GM12878 (cell line): ENCODE measurements around the gene INO80. TPM values are rescaled to one million over a fixed set of nuclear protein-coding genes. Genes with fewer than 3 reads are reported as not detected.

Experiments used
- ATAC-seq: fragments of 200-7000 bp; cut with Tn5 transposase; 3 replicates; pipeline ENCODE4 v1.9.1; 2020; ENCODE audit warnings: mild to moderate bottlenecking, moderate library complexity
- BruUV-seq: library from RNA; stranded (reverse); fragments of 400-500 nt; replicated peaks from 2 replicates; lab custom pipeline; 2021; lab: Mats Ljungman, UMichigan
- CTCF ChIA-PET: fragments of 300-600 bp; sonication (Branson Sonifier 250); formaldehyde crosslinking; extraction: SDS; loops from one replicate; lab custom pipeline; 2021; ENCODE audit warnings: inconsistent platforms; lab: Yijun Ruan, JAX
- POLR2A ChIA-PET: fragments of 350-600 bp; formaldehyde crosslinking; extraction: SDS; loops from one replicate; lab custom pipeline; 2021; ENCODE audit warnings: inconsistent platforms; lab: Charles Lee
- RAD21 ChIA-PET: fragments of 300-600 bp; sonication (Branson Sonifier 250); formaldehyde crosslinking; loops from one replicate; lab custom pipeline; 2023; ENCODE audit warnings: antibody characterized with exemption; ENCODE audit not compliant: unreplicated experiment; lab: Charles Lee
- SMC1A ChIA-PET: fragments of 300-600 bp; sonication (Branson Sonifier 250); formaldehyde crosslinking; loops from one replicate; lab custom pipeline; 2023; ENCODE audit not compliant: unreplicated experiment, uncharacterized antibody; lab: Charles Lee
- DNase-seq: peaks from one replicate; pipeline ENCODE4 v3.0.0-alpha.2; 2011; ENCODE audit warnings: low read depth, low spot score
- FAIRE-seq: peaks from 3 replicates; lab custom pipeline; 2011; peaks lifted over from hg19 to GRCh38; lab: Jason Lieb, UNC
- H2AFZ ChIP-seq: 2 replicates; pipeline ENCODE4 v1.6.0; 2011; ENCODE audit warnings: low read depth, low read length, control low read depth; ENCODE audit not compliant: control insufficient read depth
- H3K27ac ChIP-seq: 2 replicates; pipeline ENCODE4 v1.5.1; 2011; ENCODE audit warnings: control low read depth; ENCODE audit not compliant: control insufficient read depth, insufficient read depth
- H3K27me3 ChIP-seq, 2 experiments: replicated peaks in 1 of 2; 2 replicates each; pipeline versions ENCODE4 v1.6.0 to v1.6.1; 2011; ENCODE audit warnings: low read length in 1 of 2; ENCODE audit not compliant: control insufficient read depth in 2 of 2, insufficient read depth in 2 of 2
- H3K36me3 ChIP-seq, 2 experiments: 2 replicates each; pipeline ENCODE4 v1.5.1; 2011; ENCODE audit warnings: low read length in 1 of 2; ENCODE audit not compliant: control insufficient read depth in 2 of 2, insufficient read depth in 2 of 2
- H3K4me1 ChIP-seq: 2 replicates; pipeline ENCODE4 v1.6.1; 2011; ENCODE audit warnings: mild to moderate bottlenecking, low read length, moderate library complexity, mixed read lengths; ENCODE audit not compliant: control insufficient read depth, insufficient read depth
- H3K4me2 ChIP-seq: 2 replicates; pipeline ENCODE4 v1.6.0; 2011; ENCODE audit warnings: control low read depth; ENCODE audit not compliant: control insufficient read depth, insufficient read depth
- H3K4me3 ChIP-seq: fragments of 200-600 bp; sonication (generic); 2 replicates; pipeline ENCODE4 v1.5.1; 2016
- H3K79me2 ChIP-seq: 2 replicates; pipeline ENCODE4 v1.6.0; 2011; ENCODE audit warnings: low read length; ENCODE audit not compliant: control insufficient read depth, insufficient read depth
- H3K9ac ChIP-seq: 2 replicates; pipeline ENCODE4 v1.8.0; 2011; ENCODE audit warnings: low read length, control low read depth, mixed read lengths; ENCODE audit not compliant: control insufficient read depth, insufficient read depth
- H3K9me3 ChIP-seq: replicated peaks from 3 replicates; pipeline ENCODE4 v1.5.1; 2011; ENCODE audit warnings: mild to moderate bottlenecking, low read length; ENCODE audit not compliant: control insufficient read depth, insufficient read depth
- H4K20me1 ChIP-seq: 2 replicates; pipeline ENCODE4 v1.6.0; 2011; ENCODE audit not compliant: control insufficient read depth, insufficient read depth
- EGR1 ChIP-seq, 2 experiments: IDR thresholded peaks; 1 replicate in 1 of 2; 2 replicates in 1 of 2; pipeline ENCODE4 v1.6.1; 2011 to 2012; ENCODE audit warnings: low read depth in 2 of 2, low read length in 2 of 2, borderline replicate concordance in 1 of 2, mild to moderate bottlenecking in 1 of 2, moderate library complexity in 1 of 2
- LARP7 ChIP-seq: fragments of 450-650 bp; IDR thresholded peaks from 2 replicates; pipeline ENCODE4 v1.6.1; 2017; ENCODE audit warnings: mild to moderate bottlenecking
- MAX ChIP-seq: IDR thresholded peaks from 2 replicates; pipeline ENCODE4 v1.6.1; 2012; ENCODE audit warnings: low read depth, low read length, improper control_type of control experiment
- MTA2 ChIP-seq: fragments of 450-650 bp; IDR thresholded peaks from 2 replicates; pipeline ENCODE4 v1.6.1; 2016; ENCODE audit warnings: low read depth, mild to moderate bottlenecking, moderate library complexity
- MYC ChIP-seq: IDR thresholded peaks from 2 replicates; pipeline ENCODE4 v1.6.1; 2011; ENCODE audit warnings: mild to moderate bottlenecking, low read length, moderate library complexity, inconsistent platforms; ENCODE audit not compliant: insufficient read depth, insufficient replicate concordance, insufficient read length, severe bottlenecking
- NR2C2 ChIP-seq: IDR thresholded peaks from 2 replicates; pipeline ENCODE4 v1.6.1; 2011; ENCODE audit warnings: borderline replicate concordance, low read depth; ENCODE audit not compliant: control insufficient read depth, insufficient read length
- NRF1 ChIP-seq: conservative IDR thresholded peaks from 2 replicates; pipeline ENCODE4 v1.6.1; 2011; ENCODE audit warnings: mild to moderate bottlenecking, low read depth, low read length, improper control_type of control experiment
- POLR2AphosphoS5 ChIP-seq: IDR thresholded peaks from 2 replicates; pipeline ENCODE4 v1.6.1; 2011; ENCODE audit warnings: mild to moderate bottlenecking, low read length, inconsistent platforms
- STAT1 ChIP-seq: fragments of 450-650 bp; conservative IDR thresholded peaks from 2 replicates; pipeline ENCODE4 v1.6.1; 2014; ENCODE audit warnings: antibody characterized with exemption, mild to moderate bottlenecking
- YBX1 ChIP-seq: fragments of 450-650 bp; IDR thresholded peaks from 2 replicates; pipeline ENCODE4 v1.6.1; 2016; ENCODE audit warnings: antibody characterized with exemption
- ZNF217 ChIP-seq: fragments of 450-650 bp; IDR thresholded peaks from 2 replicates; pipeline ENCODE4 v1.6.1; 2017; ENCODE audit warnings: antibody characterized with exemption, mild to moderate bottlenecking
- ZSCAN29 ChIP-seq: fragments of 450-650 bp; IDR thresholded peaks from 2 replicates; pipeline ENCODE4 v1.6.1; 2017; ENCODE audit warnings: mild to moderate bottlenecking, moderate library complexity
- WGBS: methylation state at CpG from one replicate; pipeline ENCODE4 v1.1.6; 2016; ENCODE audit warnings: low lambda C conversion rate; ENCODE audit not compliant: insufficient replicate concordance, insufficient coverage; ENCODE audit errors: missing lambda C conversion rate; 5-methylcytosine and 5-hydroxymethylcytosine counted together
- in situ Hi-C: fragments of 300-500 bp; cut with MboI; formaldehyde crosslinking; loops from 9 replicates; pipeline ENCODE4 v1.14.3; 2018; ENCODE audit warnings: mixed read lengths
- intact Hi-C: fragments of 100-400 bp; cut with micrococcal nuclease; formaldehyde crosslinking; loops from one replicate; pipeline ENCODE4 v1.14.2; 2022; ENCODE audit not compliant: unreplicated experiment
- polyA plus RNA-seq, 11 experiments: library from polyadenylated mRNA; depleted of rRNA in 4 of 11; unstranded in 6 of 11; stranded (reverse) in 5 of 11; fragments of >200 nt; fragmentation: Nextera tagmentation in 4 of 11; fragmentation: Illumina TruSeq in 1 of 11; extraction: Ambion mirVana in 4 of 11; extraction: Trizol in 1 of 11; gene quantifications; 1 replicate in 1 of 11; 2 replicates in 10 of 11; pipeline versions ENCODE4 v1.2.1 to v1.2.3, GENCODE V29; 2011 to 2016; ENCODE audit warnings: inconsistent platforms in 2 of 11, missing spikeins in 2 of 11, low read depth in 1 of 11
- total RNA-seq, 4 experiments: library from RNA; depleted of rRNA in 3 of 4; stranded (reverse); fragments of >200 nt in 3 of 4; fragmentation: Illumina TruSeq in 1 of 4; extraction: Trizol in 1 of 4; gene quantifications; 2 replicates each; pipeline versions ENCODE4 v1.2.1 to v1.2.3, GENCODE V29; 2013 to 2021
- TF ChIP-seq, protein P1 (sequence below): IDR thresholded peaks from 2 replicates; pipeline ENCODE4 v1.6.1; 2012; ENCODE audit warnings: improper control_type of control experiment, low read depth, low read length; ENCODE audit not compliant: insufficient replicate concordance

Gene INO80
- total and polyA plus RNA-seq, 10 of the 15 experiments (the other 5 are each of a cell fraction or from before 2014, with no cell fraction given) = 4.5 to 25.0 (median 14.2) TPM

GRCh38 chr15:40991355-40991754, 124.7 kb downstream of the INO80 start:
- WGBS = 100% methylated on average over 3 of the region's 3 CpGs
- ATAC-seq = no peak
- Histone ChIP-seq H3K36me3 (peaks cover 4 to 16% of the 10 kb centered on the region in 2 experiments; a peak in 3 of 4 replicates), H3K9me3 (no peaks in the 10 kb centered on the region)
- no TSS peak for BruUV-seq
- intact Hi-C loops = no loop called here
- ChIA-PET RAD21 (no interaction called here), CTCF (interaction anchor here (1.3 kb wide), 1 partner anchor 76 kb away, joined by 3 read pairs; no protein-coding TSS in a partner anchor)
- no peak for FAIRE-seq
- TF ChIP-seq NR2C2 (no peak), MTA2 (no peak), MAX (no peak), LARP7 (no peak), YBX1 (no peak), STAT1 (no peak), ZSCAN29 (no peak), EGR1 (IDR thresholded peaks at IDR 0.05; ENCODE audit: borderline replicate concordance in 1 of 2, low read depth in 2 of 2, low read length in 2 of 2) (no peak), MYC (no peak), NRF1 (no peak), ZNF217 (no peak), POLR2AphosphoS5 (no peak)
- TF ChIP-seq, protein P1, sequence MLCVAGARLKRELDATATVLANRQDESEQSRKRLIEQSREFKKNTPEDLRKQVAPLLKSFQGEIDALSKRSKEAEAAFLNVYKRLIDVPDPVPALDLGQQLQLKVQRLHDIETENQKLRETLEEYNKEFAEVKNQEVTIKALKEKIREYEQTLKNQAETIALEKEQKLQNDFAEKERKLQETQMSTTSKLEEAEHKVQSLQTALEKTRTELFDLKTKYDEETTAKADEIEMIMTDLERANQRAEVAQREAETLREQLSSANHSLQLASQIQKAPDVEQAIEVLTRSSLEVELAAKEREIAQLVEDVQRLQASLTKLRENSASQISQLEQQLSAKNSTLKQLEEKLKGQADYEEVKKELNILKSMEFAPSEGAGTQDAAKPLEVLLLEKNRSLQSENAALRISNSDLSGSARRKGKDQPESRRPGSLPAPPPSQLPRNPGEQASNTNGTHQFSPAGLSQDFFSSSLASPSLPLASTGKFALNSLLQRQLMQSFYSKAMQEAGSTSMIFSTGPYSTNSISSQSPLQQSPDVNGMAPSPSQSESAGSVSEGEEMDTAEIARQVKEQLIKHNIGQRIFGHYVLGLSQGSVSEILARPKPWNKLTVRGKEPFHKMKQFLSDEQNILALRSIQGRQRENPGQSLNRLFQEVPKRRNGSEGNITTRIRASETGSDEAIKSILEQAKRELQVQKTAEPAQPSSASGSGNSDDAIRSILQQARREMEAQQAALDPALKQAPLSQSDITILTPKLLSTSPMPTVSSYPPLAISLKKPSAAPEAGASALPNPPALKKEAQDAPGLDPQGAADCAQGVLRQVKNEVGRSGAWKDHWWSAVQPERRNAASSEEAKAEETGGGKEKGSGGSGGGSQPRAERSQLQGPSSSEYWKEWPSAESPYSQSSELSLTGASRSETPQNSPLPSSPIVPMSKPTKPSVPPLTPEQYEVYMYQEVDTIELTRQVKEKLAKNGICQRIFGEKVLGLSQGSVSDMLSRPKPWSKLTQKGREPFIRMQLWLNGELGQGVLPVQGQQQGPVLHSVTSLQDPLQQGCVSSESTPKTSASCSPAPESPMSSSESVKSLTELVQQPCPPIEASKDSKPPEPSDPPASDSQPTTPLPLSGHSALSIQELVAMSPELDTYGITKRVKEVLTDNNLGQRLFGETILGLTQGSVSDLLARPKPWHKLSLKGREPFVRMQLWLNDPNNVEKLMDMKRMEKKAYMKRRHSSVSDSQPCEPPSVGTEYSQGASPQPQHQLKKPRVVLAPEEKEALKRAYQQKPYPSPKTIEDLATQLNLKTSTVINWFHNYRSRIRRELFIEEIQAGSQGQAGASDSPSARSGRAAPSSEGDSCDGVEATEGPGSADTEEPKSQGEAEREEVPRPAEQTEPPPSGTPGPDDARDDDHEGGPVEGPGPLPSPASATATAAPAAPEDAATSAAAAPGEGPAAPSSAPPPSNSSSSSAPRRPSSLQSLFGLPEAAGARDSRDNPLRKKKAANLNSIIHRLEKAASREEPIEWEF = no peak
- TF ChIP-seq, all 136 proteins: peak for 0
- H4K20me1 ChIP-seq = no peaks in the 10 kb centered on the region
- H3K79me2 ChIP-seq = no peaks in the 10 kb centered on the region
- no peak overlapping the region for H3K4me2 ChIP-seq
- POLR2A ChIA-PET = interaction anchor here (0.6 kb wide), 3 partner anchors 8 to 45 kb away, joined by 3 to 6 read pairs (median 3); no protein-coding TSS in a partner anchor
- SMC1A ChIA-PET = interaction anchor here (0.6 kb wide), 1 partner anchor 459 kb away, joined by 3 read pairs; no protein-coding TSS in a partner anchor
- no peak overlapping the region for H3K27ac ChIP-seq
- no peak for DNase-seq
- no peaks in the 10 kb centered on the region for H3K4me1 ChIP-seq
- H3K9ac ChIP-seq = no peak overlapping the region
- in situ Hi-C loops = no loop called here
- no peaks in the 10 kb centered on the region for H3K27me3 ChIP-seq
- H2AFZ ChIP-seq = no peak overlapping the region
- no peak overlapping the region for H3K4me3 ChIP-seq
